Muscle of leg (tissue), 11 donors: ENCODE data around the gene PDZRN3. TPM values are rescaled to one million over a fixed set of nuclear protein-coding genes. Genes with fewer than 3 reads are reported as not detected.

ENCODE experiments used
- DNase-seq: peaks from one replicate; pipeline ENCODE4 v3.0.0; 2013
- H3K27ac ChIP-seq: one replicate; pipeline ENCODE4 v1.5.1; 2013; ENCODE audit warnings: mild to moderate bottlenecking, low read length, control low read depth
- H3K27me3 ChIP-seq: one replicate; pipeline ENCODE4 v1.6.1; 2013; ENCODE audit warnings: low read length; ENCODE audit not compliant: control insufficient read depth, insufficient read depth
- H3K36me3 ChIP-seq: one replicate; pipeline ENCODE4 v1.6.1; 2013; ENCODE audit warnings: low read length; ENCODE audit not compliant: control insufficient read depth, insufficient read depth
- H3K4me1 ChIP-seq: one replicate; pipeline ENCODE4 v1.6.1; 2013; ENCODE audit warnings: low read length; ENCODE audit not compliant: control insufficient read depth, insufficient read depth
- H3K4me3 ChIP-seq: one replicate; pipeline ENCODE4 v1.5.1; 2013; ENCODE audit warnings: low read length, control low read depth
- H3K9me3 ChIP-seq: replicated peaks from 2 replicates; pipeline ENCODE4 v1.6.1; 2013; ENCODE audit warnings: low read depth, low read length; ENCODE audit not compliant: control insufficient read depth
- WGBS: methylation state at CpG from one replicate; pipeline ENCODE4 v1.1.5; 2013; ENCODE audit warnings: missing lambda C conversion rate; ENCODE audit not compliant: insufficient coverage; 5-methylcytosine and 5-hydroxymethylcytosine counted together
- polyA plus RNA-seq, 8 donors: library from polyadenylated mRNA; unstranded; fragments of 120-200 nt; gene quantifications; one replicate each; pipeline versions ENCODE4 v1.2.1 to v1.2.3, GENCODE V29; 2013; ENCODE audit warnings: inconsistent platforms in 1 of 8, low replicate concordance in 1 of 8; ENCODE audit not compliant: insufficient read length in 8 of 8, insufficient read depth in 1 of 8
- total RNA-seq: library from RNA; stranded (reverse); fragments of 120-200 nt; gene quantifications from one replicate; pipeline ENCODE4 v1.2.4, GENCODE V29; 2013

PDZRN3 gene
- total and polyA plus RNA-seq, 9 donors = 57.1 to 96.4 (median 79.7) TPM

GRCh38 chr3:73435055-73435454 is 189.7 kb downstream of the PDZRN3 start:
- peaks cover 1% of the 10 kb centered on the region for H3K36me3 ChIP-seq
- H3K4me1 ChIP-seq = peaks cover 32% of the 10 kb centered on the region
- DNase-seq = no peak
- no peaks in the 10 kb centered on the region for H3K9me3 ChIP-seq
- no peaks in the 10 kb centered on the region for H3K27me3 ChIP-seq
- H3K4me3 ChIP-seq = no peak overlapping the region
- H3K27ac ChIP-seq = no peak overlapping the region
- WGBS = 50% methylated on average over 7 of the region's 11 CpGs

GRCh38 chr3:73433687-73434086 is 191.1 kb downstream of the PDZRN3 start:
- WGBS = 41% methylated on average over 14 of the region's 14 CpGs
- DNase-seq = peak; percentile 86
- Histone ChIP-seq H3K4me3 (peak overlapping the region; percentile 18), H3K4me1 (peaks cover 26% of the 10 kb centered on the region), H3K27me3 (no peaks in the 10 kb centered on the region), H3K27ac (no peak overlapping the region), H3K36me3 (no peaks in the 10 kb centered on the region), H3K9me3 (no peaks in the 10 kb centered on the region)

DNA sequence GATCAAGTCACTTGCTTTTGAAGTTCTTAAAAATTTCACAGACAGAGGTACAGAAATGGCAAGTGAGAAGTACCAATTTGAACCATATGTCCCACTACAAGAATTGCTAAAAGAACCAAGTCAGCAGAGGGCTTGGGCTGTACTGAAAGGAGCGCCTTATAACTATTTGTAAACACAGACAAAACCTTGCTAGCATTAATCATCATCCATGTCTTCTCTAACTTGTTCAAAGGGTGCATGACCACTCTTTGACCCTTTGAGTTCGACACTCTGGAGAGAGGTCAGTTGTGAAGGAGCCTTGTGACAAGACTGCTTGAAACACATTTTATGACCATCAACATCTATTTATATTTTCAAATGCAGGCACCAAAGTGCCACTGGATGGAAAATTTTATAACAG is 191.7 kb downstream of the PDZRN3 start:
- Histone ChIP-seq H3K27ac (no peak overlapping the region), H3K9me3 (no peaks in the 10 kb centered on the region), H3K36me3 (no peaks in the 10 kb centered on the region), H3K27me3 (no peaks in the 10 kb centered on the region), H3K4me3 (peak overlapping the region; percentile 18), H3K4me1 (peaks cover 24% of the 10 kb centered on the region)
- no peak for DNase-seq
- 60% methylated on average over 1 of the region's 2 CpGs for WGBS

DNA sequence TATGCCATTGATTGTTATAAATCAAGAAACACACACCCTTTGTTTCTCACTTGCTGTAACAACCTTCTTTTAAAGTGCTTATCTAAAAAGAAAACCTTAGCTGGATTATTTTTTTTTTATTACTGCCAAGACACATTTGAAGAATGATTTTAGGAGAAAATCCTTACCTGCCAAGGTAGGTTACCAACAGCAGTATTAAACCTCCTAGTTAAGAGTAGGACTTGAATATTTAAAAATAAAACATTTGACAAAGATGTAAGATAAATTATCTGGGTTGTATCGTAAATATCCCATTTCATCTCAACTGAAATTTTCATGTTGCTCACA is 192.1 kb downstream of the PDZRN3 start:
- Histone ChIP-seq H3K27ac (no peak overlapping the region), H3K36me3 (no peaks in the 10 kb centered on the region), H3K4me1 (peaks cover 28% of the 10 kb centered on the region), H3K27me3 (no peaks in the 10 kb centered on the region), H3K4me3 (no peak overlapping the region), H3K9me3 (no peaks in the 10 kb centered on the region)
- DNase-seq = no peak
- WGBS = no CpG with 5 or more reads among the region's 1 CpG

GRCh38 chr3:73432023-73432705 is 192.6 kb downstream of the PDZRN3 start:
- peak; percentile 68 for DNase-seq
- WGBS = 42% methylated on average over 3 of the region's 9 CpGs
- no peaks in the 10 kb centered on the region for H3K9me3 ChIP-seq
- H3K36me3 ChIP-seq = no peaks in the 10 kb centered on the region
- H3K27ac ChIP-seq = peak overlapping the region; percentile 33
- H3K4me3 ChIP-seq = no peak overlapping the region
- H3K27me3 ChIP-seq = no peaks in the 10 kb centered on the region
- peaks cover 32% of the 10 kb centered on the region for H3K4me1 ChIP-seq

- no peaks in the 10 kb centered on the region for H3K27me3 ChIP-seq
- H3K4me3 ChIP-seq = no peak overlapping the region
- DNase-seq = peak; percentile 77
- no peaks in the 10 kb centered on the region for H3K9me3 ChIP-seq
- 20% methylated on average over 1 of the region's 6 CpGs for WGBS
- H3K4me1 ChIP-seq = peaks cover 40% of the 10 kb centered on the region
- no peaks in the 10 kb centered on the region for H3K36me3 ChIP-seq
- H3K27ac ChIP-seq = no peak overlapping the region
These were observed 193.4 kb downstream of the PDZRN3 start for GRCh38 chr3:73431183-73431900.

GRCh38 chr3:73427048-73427706 is 197.6 kb downstream of the PDZRN3 start:
- DNase-seq = peak; percentile 73
- Histone ChIP-seq H3K4me3 (no peak overlapping the region), H3K9me3 (no peaks in the 10 kb centered on the region), H3K27ac (peak overlapping the region; percentile 60), H3K36me3 (no peaks in the 10 kb centered on the region), H3K27me3 (no peaks in the 10 kb centered on the region), H3K4me1 (peaks cover 31% of the 10 kb centered on the region)
- WGBS = 64% methylated on average over 8 of the region's 11 CpGs

DNA sequence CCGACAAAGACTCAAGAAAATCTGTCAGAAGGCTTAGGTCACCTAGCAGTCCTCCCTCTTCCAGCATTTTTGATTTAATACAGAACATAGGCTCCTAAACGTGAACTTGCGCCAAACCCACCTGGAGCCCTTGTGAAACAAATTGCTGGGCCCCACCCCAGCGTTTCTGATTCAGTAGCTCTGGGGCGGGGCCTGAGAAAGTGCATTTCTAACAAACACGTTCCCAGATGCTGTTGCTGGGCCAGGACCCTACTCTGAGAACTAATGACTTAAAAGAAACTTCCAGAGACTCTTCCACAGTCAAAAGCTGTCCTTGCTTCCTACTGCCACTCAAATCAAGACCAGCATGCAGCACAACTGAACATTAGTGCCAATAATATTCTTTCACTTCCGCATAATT is 198.1 kb downstream of the PDZRN3 start:
- H3K27ac ChIP-seq = peak overlapping the region; percentile 60

DNA sequence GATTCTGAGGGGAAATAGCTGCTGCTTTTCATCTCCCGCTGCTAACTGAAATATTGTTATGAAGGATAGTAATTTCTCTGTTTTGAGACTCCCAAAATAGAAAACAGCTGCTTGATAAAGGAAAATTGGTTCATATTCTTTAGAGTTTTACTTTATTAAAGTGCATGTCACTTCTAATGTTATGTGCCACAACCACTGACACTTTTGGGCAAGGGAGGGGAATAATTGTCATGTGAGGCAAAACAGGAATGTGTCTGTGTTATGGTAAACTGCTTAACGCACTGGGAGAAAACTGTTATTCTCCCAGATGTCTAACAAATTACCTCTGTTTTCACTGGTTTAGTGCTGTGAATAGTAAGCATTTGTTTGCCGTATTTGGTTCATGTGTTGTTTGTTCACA is 201.6 kb downstream of the PDZRN3 start:
- H3K4me1 ChIP-seq = peaks cover 25% of the 10 kb centered on the region
- DNase-seq = peak; percentile 69
- no peak overlapping the region for H3K27ac ChIP-seq
- H3K4me3 ChIP-seq = no peak overlapping the region
- H3K9me3 ChIP-seq = no peaks in the 10 kb centered on the region
- no peaks in the 10 kb centered on the region for H3K27me3 ChIP-seq
- no CpG with 5 or more reads among the region's 3 CpGs for WGBS
- H3K36me3 ChIP-seq = no peaks in the 10 kb centered on the region

More for the DNA sequence above, 198.1 kb downstream of the PDZRN3 start:
- Histone ChIP-seq H3K9me3 (no peaks in the 10 kb centered on the region), H3K4me1 (peaks cover 28% of the 10 kb centered on the region), H3K27me3 (no peaks in the 10 kb centered on the region), H3K36me3 (no peaks in the 10 kb centered on the region), H3K4me3 (no peak overlapping the region)
- 58% methylated on average over 6 of the region's 7 CpGs for WGBS
- DNase-seq = no peak

GRCh38 chr3:73422571-73422970 is 202.2 kb downstream of the PDZRN3 start:
- no peaks in the 10 kb centered on the region for H3K36me3 ChIP-seq
- H3K4me3 ChIP-seq = no peak overlapping the region
- no peak overlapping the region for H3K27ac ChIP-seq
- H3K9me3 ChIP-seq = no peaks in the 10 kb centered on the region
- WGBS = no CpG with 5 or more reads among the region's 2 CpGs
- peaks cover 20% of the 10 kb centered on the region for H3K4me1 ChIP-seq
- DNase-seq = peak; percentile 75
- no peaks in the 10 kb centered on the region for H3K27me3 ChIP-seq
